Ovary (tissue), 3 donors: ENCODE results near the gene VARS2.

Experiments used
- EP300 ChIP-seq: sonication (generic); formaldehyde crosslinking; IDR thresholded peaks from one replicate; pipeline ENCODE4 v1.6.1; 2017; ENCODE audit warnings: antibody characterized with exemption
- POLR2A ChIP-seq: fragments of 450-650 bp; IDR thresholded peaks from one replicate; pipeline ENCODE4 v1.6.1; 2017; ENCODE audit warnings: antibody characterized with exemption, mild to moderate bottlenecking, moderate library complexity
- TF ChIP-seq, protein P1 (sequence below), 3 donors: fragments of 450-650 bp in 2 of 3; fragments of 200-600 bp in 1 of 3; IDR thresholded peaks; one replicate each; pipeline versions ENCODE4 v1.5.1 to v1.8.0; 2016 to 2022; ENCODE audit warnings: antibody characterized with exemption in 3 of 3, mild to moderate bottlenecking in 1 of 3
- donor health status: DM: no; HTN: no; CAD: no.

DNA sequence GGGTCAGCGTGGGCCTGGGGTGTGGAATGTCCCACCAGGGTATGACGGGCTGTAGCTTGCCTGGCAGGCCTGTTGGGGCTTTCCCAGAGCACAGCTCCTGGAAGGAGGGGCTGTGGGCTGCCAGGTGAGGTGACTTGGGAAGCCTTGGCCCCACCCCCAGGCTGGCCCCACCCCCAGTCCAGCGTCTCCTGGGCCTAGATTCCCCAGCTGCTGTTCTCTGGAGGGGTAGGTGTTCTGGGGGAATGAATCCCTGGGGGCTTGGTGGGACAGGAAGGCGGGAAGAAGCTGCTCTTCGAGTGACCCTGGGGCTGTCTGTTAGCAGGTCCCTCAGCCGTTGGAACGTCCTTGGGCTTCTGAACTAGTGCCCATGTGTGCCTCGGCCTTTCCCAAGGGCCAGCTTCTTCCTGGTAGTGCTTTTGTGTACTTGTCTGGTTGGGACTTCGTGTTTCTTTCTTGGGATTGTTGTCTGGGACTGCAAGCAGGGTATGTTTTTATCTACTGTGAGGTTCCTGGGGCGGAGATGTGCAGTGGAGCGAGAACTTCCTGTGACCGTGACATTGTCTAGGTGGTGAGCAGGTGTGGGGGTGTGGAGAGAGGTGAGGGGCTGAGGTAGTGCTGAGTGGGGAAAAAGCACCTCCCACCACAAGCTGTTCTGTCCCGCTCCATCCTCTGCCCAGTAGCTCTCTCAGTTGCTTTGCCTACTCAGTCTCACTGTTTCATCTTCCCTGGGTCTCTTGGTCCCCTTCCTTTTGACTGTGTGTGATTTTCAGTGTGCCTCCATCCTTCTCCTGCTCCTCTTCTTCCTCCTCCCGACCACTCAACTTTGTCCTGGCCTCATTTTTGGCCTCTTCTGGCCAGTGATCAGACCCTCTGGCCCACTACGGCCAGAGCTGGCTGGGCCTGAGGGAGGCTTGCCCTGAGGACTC, 31.0 kb upstream of the VARS2 start:
- TF ChIP-seq, protein P1, sequence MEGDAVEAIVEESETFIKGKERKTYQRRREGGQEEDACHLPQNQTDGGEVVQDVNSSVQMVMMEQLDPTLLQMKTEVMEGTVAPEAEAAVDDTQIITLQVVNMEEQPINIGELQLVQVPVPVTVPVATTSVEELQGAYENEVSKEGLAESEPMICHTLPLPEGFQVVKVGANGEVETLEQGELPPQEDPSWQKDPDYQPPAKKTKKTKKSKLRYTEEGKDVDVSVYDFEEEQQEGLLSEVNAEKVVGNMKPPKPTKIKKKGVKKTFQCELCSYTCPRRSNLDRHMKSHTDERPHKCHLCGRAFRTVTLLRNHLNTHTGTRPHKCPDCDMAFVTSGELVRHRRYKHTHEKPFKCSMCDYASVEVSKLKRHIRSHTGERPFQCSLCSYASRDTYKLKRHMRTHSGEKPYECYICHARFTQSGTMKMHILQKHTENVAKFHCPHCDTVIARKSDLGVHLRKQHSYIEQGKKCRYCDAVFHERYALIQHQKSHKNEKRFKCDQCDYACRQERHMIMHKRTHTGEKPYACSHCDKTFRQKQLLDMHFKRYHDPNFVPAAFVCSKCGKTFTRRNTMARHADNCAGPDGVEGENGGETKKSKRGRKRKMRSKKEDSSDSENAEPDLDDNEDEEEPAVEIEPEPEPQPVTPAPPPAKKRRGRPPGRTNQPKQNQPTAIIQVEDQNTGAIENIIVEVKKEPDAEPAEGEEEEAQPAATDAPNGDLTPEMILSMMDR (IDR thresholded peaks at IDR 0.05) = no peak
- no peak for TF ChIP-seq POLR2A
- TF ChIP-seq EP300 = no peak
